NCI-H1092 treated with DMSO at 0.1 percent for 48 hours (cell line): ENCODE results near the gene CACNA1F.

Source experiments
- DNase-seq: peaks from one replicate; lab custom pipeline; 2025; lab: John Stamatoyannopoulos, UW

Gene CACNA1F

GRCh38 chrX:49230500-49231232 lies 2.5 kb downstream of the CACNA1F start:
- DNase-seq: peak; percentile 25

- DNase-seq: no peak
These were observed 5.0 kb downstream of the CACNA1F start for GRCh38 chrX:49228185-49228584.

- DNase-seq: no peak
These were observed 5.4 kb downstream of the CACNA1F start for GRCh38 chrX:49227726-49228125.

DNA sequence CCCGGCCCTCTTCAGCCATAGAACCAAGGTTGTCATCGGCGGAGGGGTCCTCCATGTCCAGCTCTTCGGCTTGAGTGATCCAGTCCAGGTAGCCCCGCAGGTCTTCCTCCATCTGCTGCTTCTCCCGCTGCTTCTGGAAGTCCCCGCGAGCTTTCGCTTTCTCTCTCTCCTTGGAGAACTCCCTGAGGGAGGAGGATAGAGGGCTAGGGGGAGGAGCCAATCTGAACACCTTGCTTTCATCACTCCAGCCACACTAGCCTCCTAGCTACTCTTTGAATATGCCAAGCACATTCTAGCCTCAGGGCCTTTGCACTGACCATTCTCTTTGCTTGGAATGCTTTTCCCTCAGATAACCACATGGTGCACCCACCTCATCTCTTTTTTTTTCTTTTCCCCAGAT lies 6.2 kb downstream of the CACNA1F start:
- no peak for DNase-seq

DNA sequence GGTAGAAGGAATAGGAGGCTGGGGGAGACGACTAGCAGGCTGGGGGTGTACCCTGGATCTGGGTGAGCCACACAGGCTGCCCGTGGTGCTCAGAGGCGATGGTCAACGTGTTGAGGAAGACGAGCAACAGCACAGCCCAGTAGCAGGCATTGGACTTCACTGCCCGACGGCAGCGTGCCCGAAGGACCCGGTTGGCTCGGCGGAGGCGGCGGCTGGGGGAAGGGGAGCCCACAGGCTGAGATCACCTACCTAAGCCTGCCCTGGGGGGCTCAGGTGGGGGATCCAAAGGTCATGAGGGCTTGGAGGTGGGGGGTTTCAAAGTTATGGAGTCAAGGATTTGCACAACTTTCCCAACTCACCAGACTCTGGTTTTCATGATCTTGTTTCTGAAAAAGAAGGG lies 7.3 kb downstream of the CACNA1F start:
- DNase-seq: no peak

DNA sequence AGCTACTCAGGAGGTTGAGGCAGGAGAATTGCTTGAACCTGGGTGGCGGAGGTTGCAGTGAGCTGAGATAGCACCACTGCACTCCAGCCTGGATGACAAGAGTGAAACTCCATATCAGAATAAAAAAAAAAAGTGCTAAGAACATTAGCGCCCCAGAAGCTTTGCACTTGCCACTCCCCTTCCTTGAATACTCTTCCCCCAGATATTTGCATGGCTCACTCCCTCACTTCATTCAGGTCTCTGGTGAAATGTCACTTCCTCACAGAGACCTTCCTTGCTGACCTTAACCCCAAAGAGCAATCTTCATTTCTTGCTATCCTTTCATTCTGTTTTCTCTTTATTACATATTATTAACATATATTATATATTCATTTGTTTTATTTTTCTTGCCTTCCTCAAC lies 11.3 kb downstream of the CACNA1F start:
- DNase-seq: no peak

DNA sequence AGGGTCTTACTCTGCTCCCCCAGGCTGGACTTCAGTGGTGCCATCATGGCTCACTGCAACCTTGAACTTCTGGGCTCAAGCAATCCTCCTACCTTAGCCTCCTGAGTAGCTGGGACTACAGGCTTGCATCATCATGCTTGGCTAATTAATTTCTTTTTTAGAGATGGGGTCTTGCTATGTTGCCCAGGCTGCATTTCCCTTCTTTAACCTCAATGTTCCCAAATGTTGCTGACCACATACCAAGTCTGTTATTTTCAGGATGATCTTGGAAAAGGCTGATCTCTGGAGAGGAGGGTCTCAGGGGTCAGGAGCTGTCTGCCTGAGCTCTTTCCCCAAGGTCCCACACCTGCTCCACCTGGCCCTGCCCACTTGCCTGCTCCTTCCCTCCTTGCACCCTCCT lies 13.0 kb downstream of the CACNA1F start:
- DNase-seq: no peak

DNA sequence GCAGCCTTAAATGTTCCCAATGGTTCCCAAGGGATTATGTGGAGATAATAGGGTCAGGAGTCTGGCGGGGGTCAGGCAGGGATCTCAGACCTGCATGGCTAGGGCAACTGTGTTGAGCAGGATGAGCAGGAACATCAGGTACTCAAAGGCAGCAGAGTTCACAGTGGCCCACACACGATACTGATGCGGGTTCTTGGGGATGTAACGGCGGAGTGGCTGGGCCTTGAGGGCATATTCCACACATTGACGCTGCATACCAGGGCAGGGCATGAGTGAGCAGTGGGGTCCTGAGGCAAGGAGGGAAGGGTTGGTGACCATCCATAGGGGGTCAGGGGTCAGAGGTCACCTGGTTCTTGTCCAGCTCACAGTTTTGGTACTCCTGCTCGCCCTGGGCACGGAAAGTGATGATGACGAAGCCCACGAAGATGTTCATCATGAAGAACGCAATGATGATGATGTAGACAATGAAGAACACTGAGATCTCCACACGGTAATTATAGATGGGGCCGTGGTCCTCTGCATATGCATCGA lies 18.1 kb downstream of the CACNA1F start:
- DNase-seq: no peak

DNA sequence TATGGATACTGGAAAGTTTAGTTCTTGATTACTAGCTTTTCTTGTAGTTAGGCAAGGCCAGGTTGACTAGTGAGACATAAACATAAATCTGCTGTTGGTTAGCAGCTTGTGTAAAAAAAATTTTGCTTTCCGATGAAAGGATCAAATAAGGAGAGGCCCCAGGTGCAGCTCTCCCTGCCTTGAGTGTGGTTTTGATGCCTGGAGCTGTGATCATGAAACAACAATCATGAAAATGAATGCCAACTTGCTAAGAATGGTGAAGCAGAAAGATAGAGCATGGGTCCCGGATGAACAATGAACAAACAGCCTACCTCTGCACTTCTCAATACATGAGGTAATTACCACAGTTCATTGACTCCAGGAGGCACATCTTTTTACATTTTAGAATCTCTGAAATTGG lies 18.7 kb downstream of the CACNA1F start:
- DNase-seq: no peak

- DNase-seq: no peak
These were observed 20.3 kb downstream of the CACNA1F start for GRCh38 chrX:49212861-49213260.

DNA sequence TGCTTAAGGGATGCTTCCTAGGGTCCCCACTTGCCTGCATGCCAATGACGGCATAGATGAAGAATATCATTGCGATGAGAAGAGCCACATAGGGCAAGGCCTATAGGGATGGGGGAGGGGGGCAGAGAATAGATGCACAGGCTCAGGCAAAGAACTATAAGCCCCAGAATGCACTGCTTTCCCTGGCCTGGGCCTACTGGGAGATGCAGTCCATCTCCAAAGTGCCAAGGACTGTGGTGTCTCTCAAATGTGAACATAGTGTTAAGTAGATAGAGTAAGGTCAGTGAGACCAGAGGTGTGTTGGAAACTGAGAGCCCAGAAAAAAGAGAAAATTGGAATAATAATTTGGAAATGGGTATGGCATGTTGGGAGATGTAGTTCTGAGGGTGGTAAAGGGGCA lies 20.9 kb downstream of the CACNA1F start:
- no peak for DNase-seq

DNA sequence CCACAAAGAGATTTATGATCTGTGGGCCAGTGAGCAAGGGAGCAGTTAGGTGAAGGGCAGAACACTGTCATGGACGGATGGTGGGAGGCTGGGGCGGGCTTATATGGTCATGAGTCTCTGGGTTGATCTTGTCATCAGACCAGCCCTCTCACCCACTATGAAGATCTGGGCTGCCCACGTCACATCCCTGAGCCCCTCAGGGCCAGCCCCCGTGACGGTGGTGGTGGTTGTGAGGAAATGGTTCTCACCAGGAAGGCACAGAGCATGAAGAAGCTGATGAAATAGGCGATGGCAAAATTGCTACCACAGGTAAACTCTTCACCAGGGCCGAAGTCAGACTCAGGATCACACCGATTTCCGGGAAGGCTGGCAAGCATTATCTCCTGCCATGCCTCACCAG lies 22.1 kb downstream of the CACNA1F start:
- no peak for DNase-seq

- no peak for DNase-seq
These were observed 22.7 kb downstream of the CACNA1F start for GRCh38 chrX:49210406-49210805.

DNA sequence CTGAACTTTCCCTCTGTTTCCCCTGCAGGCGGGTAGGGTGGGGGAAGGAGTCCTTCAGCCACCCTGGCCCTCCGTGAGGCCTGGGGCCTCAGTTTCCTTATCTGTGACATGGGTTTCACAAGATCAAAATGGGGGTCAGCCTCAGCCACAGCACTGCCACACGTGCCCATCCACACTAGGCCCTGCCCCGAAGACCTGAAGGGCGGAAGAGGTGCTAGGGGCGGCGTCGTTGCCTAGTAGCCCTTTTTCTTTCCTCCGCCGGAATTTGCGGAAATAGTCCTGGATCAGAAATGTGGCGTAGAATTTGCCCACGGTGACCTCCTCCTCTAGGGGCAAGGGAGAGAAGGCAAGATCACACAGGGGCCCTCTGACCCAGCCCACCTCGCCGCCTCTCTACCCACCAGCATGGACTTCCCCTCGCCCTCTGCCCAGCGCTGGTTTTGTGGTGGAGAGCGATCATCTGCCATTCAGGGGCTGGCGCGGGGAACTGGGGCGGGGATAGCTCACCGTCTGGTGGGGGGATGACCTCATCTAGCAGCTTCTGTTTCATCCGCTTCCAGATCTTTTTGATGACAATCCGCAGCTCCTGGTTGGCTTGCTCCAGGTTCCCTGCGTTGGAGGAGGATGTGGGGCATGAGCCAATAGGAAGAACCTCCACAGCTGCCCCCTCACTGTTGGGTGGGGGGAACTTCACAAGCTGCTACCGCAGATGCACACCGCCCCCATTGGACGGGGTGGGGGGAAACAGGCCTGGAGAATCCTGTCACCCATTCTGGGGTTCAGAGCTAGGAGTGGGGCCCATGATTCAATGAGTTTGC lies 23.5 kb downstream of the CACNA1F start:
- no peak for DNase-seq

DNA sequence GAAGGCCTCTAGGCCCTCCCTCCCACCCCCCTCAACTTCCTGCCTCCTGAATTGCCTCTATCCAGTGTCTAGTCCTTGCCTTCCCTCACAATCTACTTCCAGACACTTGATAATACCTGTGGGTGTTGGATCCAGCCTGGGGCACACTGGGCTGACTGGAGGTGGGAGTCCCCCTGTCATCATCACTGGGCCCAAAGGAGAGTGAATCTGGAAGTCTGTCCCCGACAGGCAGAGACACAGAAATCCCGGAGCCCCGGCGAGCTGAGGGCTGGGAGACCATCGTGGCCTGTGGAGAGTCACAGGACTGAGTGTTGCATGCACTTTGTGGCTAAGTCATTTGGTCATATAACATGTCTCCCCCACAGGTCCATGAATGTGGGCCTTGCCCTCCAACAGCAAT lies 24.7 kb downstream of the CACNA1F start:
- DNase-seq: no peak

GRCh38 chrX:49206543-49206942 lies 26.6 kb downstream of the CACNA1F start:
- no peak for DNase-seq

- DNase-seq: no peak
These were observed 27.7 kb downstream of the CACNA1F start for GRCh38 chrX:49205443-49205842.

GRCh38 chrX:49204709-49205108 lies 28.4 kb downstream of the CACNA1F start:
- no peak for DNase-seq

DNA sequence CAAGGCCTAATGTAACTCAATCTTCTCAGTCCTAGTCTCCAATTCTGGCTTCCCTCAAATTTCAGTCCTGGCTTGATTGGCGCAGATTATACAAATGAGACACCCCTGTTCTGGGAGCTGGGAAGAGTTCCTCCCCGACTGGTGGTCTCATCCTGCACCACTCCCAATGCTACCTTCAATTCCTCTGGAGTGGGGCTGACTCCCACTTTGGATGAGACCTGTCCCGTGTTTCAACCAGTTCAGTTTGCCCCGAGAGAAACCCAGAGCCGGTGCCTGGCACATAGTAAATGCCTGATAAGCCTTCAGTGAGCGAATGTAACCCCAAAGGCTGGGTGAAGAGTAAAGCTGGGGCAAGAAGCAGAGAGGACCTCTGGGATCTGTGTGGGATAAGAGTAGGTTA lies 29.1 kb downstream of the CACNA1F start:
- no peak for DNase-seq

- no peak for DNase-seq
These were observed 29.6 kb downstream of the CACNA1F start for GRCh38 chrX:49203536-49203935.

GRCh38 chrX:49202022-49202421 lies 31.1 kb downstream of the CACNA1F start:
- DNase-seq: no peak

GRCh38 chrX:49199906-49200771 lies 33.0 kb downstream of the CACNA1F start, which contains the start of gene SYP:
SYP (minus strand) TSS chrX:49200193; CDS start chrX:49200186, 7 bp downstream.
- peak; percentile 87 for DNase-seq
